DND-41 (cell line): ENCODE results near the gene ASPDH.

ENCODE experiments used
- EZH2 ChIP-seq: IDR thresholded peaks from 3 replicates; pipeline ENCODE4 v1.6.1; 2012; ENCODE audit warnings: borderline replicate concordance, low read depth, mild to moderate bottlenecking, moderate library complexity, low read length, inconsistent platforms; ENCODE audit not compliant: severe bottlenecking
- TF ChIP-seq, protein P1 (sequence below): IDR thresholded peaks from 2 replicates; pipeline ENCODE4 v1.5.1; 2012; ENCODE audit warnings: borderline replicate concordance, low read length, moderate library complexity, mild to moderate bottlenecking; ENCODE audit not compliant: poor library complexity, severe bottlenecking; ENCODE audit errors: extremely low read depth

DNA sequence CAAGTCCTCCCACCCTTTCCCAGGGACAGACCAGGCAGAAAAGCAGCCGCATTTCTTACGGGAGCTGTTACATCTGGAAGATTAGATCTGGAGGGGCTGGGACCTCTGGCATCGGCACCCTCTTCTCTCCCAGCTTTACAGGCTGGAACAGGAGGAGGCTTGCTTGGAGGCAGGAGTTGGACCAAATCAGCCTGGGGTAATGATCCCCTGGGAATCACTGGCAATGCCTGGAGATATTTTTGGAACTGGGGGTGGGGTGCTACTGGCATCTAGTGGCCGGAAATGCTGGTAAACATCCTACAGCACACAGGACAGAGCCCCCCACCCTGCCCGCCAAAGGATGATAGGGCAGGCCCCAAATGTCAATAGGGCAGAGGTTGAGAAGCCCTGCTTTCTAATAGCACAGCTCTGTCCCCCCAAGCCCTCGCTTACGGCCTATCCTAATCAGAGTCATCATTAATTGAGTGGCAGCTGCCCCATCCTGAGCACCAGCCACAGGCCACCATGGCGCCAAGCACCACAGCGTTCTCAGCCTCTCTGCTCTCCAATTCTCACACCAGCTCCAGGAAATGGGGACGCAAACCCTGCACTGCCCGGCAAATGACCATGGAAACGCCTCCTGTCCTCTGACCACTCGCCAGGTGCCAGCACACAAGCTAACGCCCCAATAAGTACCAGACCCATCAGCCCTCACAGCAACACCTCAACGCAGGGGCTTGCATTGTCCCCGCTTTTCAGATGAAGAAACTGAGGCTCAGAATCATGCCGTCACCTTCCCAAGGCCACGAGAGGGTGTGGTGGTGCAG lies 33.9 kb upstream of the ASPDH start:
- TF ChIP-seq, protein P1, sequence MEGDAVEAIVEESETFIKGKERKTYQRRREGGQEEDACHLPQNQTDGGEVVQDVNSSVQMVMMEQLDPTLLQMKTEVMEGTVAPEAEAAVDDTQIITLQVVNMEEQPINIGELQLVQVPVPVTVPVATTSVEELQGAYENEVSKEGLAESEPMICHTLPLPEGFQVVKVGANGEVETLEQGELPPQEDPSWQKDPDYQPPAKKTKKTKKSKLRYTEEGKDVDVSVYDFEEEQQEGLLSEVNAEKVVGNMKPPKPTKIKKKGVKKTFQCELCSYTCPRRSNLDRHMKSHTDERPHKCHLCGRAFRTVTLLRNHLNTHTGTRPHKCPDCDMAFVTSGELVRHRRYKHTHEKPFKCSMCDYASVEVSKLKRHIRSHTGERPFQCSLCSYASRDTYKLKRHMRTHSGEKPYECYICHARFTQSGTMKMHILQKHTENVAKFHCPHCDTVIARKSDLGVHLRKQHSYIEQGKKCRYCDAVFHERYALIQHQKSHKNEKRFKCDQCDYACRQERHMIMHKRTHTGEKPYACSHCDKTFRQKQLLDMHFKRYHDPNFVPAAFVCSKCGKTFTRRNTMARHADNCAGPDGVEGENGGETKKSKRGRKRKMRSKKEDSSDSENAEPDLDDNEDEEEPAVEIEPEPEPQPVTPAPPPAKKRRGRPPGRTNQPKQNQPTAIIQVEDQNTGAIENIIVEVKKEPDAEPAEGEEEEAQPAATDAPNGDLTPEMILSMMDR, result peak; percentile 9
- no peak for TF ChIP-seq EZH2
